Measurements from ENCODE around the gene CELF6. TPM values are rescaled to one million over a fixed set of nuclear protein-coding genes. Genes with fewer than 3 reads are reported as not detected.

Gene CELF6
- 1 to 10 TPM; 1.7 to 2.2 TPM for total RNA-seq

DNA sequence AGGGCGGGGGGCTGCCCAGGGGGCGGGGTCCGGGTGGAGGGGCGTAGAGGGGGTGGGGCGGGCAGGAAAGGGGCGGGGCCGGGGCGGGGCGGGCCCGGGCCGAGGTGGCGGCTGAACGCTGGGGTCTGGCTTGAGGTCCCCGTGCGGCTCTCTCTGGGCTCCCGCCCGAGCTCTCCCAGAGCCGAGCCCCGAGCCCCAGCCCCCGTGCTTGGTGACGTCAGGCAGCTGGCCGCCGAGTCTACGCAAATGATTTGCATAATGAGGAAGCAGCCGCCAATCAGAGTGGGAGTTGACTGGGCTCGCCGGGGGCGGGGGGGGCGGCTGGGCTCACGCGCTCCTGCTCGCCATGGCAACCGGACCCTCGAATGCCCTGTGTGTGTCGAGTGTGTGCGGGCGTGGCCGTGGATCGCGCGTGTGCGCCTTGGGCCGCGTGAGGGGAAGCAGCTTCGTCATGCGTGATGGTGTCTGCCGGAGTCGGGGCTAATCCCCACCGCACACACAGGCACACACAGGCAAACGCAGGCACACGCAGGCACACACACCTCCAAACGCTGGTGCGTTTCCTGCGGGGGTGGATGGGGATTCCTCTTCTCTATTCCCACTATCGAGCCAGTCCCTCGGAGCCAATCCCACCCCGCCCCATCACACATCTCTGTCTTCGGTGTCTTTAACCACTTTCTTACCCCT lies at the start of gene CELF6:
TSS of gene CELF6 (minus strand) at position 173 of the 687 bp plus-strand sequence. CDS start 283 bp downstream, outside the sequence.
- H3K9me3 Mint-ChIP-seq: no peaks in the 10 kb centered on the region
- H3K4me3 Mint-ChIP-seq: peak within 1 kb of the TSS; percentile 81
- ATAC-seq (ENCODE audit: low read depth): peak; percentile 76
- H3K4me1 Mint-ChIP-seq: peaks cover 13% of the 10 kb centered on the region
- H3K36me3 Mint-ChIP-seq: peaks cover 5% of the 10 kb centered on the region
- H3K27me3 Mint-ChIP-seq: peaks cover 17% of the 10 kb centered on the region
- peak within 1 kb of the TSS; percentile 17 for H3K27ac Mint-ChIP-seq
- peak; percentile 73 for DNase-seq
- POLR2A ChIA-PET: interaction anchor here (0.6 to 1.3 kb wide), 3 partner anchors 55 to 124 kb away, joined by 3 to 4 read pairs (median 3); partner anchors contain the start of gene HEXA

DNA sequence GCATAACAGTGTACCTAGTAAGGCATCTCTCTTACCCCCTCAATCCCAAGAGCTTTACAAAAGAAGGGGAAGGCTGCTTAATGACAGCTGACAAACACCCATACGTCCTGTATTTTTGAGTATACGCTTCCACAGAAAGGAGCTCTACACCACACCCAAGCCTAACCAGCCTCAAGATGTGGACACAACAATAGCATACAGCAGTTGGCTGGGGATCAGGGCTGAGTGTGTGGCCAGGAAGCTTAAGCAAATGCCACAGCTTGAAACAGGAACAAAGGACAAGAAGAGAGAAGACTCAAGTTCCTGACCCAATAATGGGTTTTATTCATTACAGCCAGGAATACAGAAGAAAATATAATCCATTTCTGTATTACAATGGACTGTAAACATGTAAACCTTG lies 48.9 kb upstream of the CELF6 start:
- Mint-ChIP-seq H3K4me3 (no peak overlapping the region), H3K27me3 (no peaks in the 10 kb centered on the region), H3K36me3 (peaks cover 29% of the 10 kb centered on the region), H3K9me3 (peaks cover 5% of the 10 kb centered on the region), H3K27ac (no peak overlapping the region), H3K4me1 (peaks cover 33% of the 10 kb centered on the region)
- DNase-seq (no peak), ATAC-seq (ENCODE audit: low read depth) (no peak)
- POLR2A ChIA-PET: interaction anchor here (0.6 to 4.2 kb wide), 2 partner anchors 7 to 16 kb away, joined by 4 to 32 read pairs; partner anchors contain the start of gene HEXA

DNA sequence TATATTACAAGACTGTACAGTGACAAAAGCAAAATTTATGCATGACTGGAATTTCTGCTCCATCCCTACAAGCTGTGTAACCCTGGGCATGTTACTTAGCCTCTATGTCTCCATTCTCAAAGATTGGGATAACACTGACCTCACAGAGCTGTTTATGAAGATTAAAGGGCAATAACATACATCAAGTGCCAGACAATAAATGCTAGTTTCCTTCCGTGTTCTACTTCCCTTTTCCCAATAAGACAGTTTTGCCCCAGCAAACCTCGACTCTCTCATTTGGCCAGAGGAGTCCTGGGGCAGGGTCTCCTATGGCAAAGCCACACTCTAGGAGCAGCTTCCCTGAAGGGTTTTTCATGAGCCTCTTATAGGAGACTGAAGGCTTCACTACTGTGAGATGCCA lies 48.4 kb upstream of the CELF6 start:
- H3K9me3 Mint-ChIP-seq: peaks cover 5% of the 10 kb centered on the region
- H3K27me3 Mint-ChIP-seq: no peaks in the 10 kb centered on the region
- H3K36me3 Mint-ChIP-seq: peaks cover 29% of the 10 kb centered on the region
- POLR2A ChIA-PET: interaction anchor here (4.2 kb wide), 1 partner anchor 7 kb away, joined by 32 read pairs; the partner anchor contains the start of gene HEXA
- no peak overlapping the region for H3K27ac Mint-ChIP-seq
- ATAC-seq (ENCODE audit: low read depth) (no peak), DNase-seq (no peak)
- H3K4me1 Mint-ChIP-seq: peaks cover 33% of the 10 kb centered on the region
- no peak overlapping the region for H3K4me3 Mint-ChIP-seq

GRCh38 chr15:72365844-72366243 lies 45.9 kb upstream of the CELF6 start:
- peak overlapping the region; percentile 40 for H3K27ac Mint-ChIP-seq
- no peaks in the 10 kb centered on the region for H3K27me3 Mint-ChIP-seq
- peaks cover 31% of the 10 kb centered on the region for H3K4me1 Mint-ChIP-seq
- peaks cover 28% of the 10 kb centered on the region for H3K36me3 Mint-ChIP-seq
- H3K9me3 Mint-ChIP-seq: peaks cover 5% of the 10 kb centered on the region
- POLR2A ChIA-PET: interaction anchor here (0.6 to 4.2 kb wide), 8 partner anchors 10 to 1331 kb away, joined by 3 to 32 read pairs (median 4); partner anchors contain the start of gene HEXA
- peak overlapping the region; percentile 41 for H3K4me3 Mint-ChIP-seq
- ATAC-seq (ENCODE audit: low read depth) (peak; percentile 96), DNase-seq (peak; percentile 45)

DNA sequence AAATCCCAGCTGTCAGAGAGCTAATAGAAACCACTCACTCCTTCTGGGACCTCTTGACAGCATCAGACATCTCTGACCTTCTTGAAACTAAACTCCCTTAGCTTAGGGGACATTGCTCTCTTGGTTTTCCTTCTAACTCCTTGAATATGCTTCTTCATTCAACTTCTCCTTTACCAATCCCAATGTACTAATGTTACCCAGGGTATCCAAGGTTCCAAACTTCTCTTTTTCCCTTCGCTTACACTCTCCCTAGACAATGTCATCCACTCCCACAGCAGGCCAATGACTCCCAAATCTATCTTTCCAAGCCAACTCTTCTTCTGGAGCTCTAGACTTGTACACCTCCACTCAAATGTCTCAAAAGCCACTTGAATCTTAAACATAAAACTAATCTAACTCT lies 41.2 kb upstream of the CELF6 start:
- Mint-ChIP-seq H3K4me3 (no peak overlapping the region), H3K4me1 (peaks cover 19% of the 10 kb centered on the region), H3K27ac (no peak overlapping the region), H3K36me3 (peaks cover 7% of the 10 kb centered on the region), H3K9me3 (no peaks in the 10 kb centered on the region), H3K27me3 (no peaks in the 10 kb centered on the region)
- ATAC-seq (ENCODE audit: low read depth): no peak
- DNase-seq: no peak
- POLR2A ChIA-PET: no interaction called here

DNA sequence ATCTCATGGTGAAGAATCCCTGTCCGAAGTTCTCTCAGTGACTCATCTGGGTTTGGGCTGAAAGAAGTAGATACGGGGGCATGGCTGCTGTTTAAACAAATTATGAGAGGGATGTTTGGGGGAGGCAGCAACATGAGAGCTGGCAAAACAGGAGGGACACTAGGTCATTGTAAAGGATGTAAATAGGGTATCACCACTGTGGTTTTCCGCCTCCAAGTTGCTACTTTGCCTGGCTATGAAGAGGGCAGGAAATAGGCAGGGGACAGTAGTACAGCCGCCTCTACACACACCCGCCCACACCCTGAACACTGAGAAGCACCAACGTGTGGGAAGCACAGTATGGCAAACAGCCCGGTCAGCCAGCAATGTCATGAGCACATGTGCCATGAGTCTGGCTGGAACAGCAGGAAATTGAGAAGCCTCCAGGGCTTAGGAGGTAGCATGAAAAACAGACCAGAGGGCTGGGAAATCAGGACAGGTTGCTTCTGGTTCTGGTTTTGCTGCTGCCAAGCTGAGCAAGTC lies 38.8 kb upstream of the CELF6 start:
- Mint-ChIP-seq H3K4me3 (no peak overlapping the region), H3K36me3 (no peaks in the 10 kb centered on the region), H3K9me3 (no peaks in the 10 kb centered on the region), H3K27me3 (no peaks in the 10 kb centered on the region), H3K27ac (no peak overlapping the region), H3K4me1 (peaks cover 10% of the 10 kb centered on the region)
- DNase-seq: no peak
- POLR2A ChIA-PET: no interaction called here
- ATAC-seq (ENCODE audit: low read depth): no peak

DNA sequence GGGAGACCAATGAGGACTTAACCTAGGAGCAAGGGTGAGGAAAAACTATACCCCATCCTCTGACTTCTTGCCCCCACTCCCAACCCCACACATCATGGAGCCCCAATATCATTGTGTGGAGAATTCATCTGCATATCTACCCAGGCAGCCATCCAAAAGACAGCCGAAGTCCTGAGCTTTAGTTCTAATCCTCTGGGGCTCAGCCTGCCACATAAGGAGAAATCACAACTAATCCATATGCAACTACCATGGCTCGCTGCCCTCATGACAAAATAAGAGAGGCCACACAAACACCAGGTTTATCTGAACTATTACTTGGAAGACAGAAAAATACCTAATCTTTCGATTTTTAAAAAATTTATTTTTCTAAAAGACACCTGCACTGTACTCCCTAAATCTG lies 38.2 kb upstream of the CELF6 start:
- no peak for ATAC-seq (ENCODE audit: low read depth)
- Mint-ChIP-seq H3K27me3 (no peaks in the 10 kb centered on the region), H3K4me1 (peaks cover 10% of the 10 kb centered on the region), H3K27ac (no peak overlapping the region), H3K4me3 (no peak overlapping the region), H3K9me3 (no peaks in the 10 kb centered on the region), H3K36me3 (peaks cover 2% of the 10 kb centered on the region)
- POLR2A ChIA-PET: no interaction called here
- no peak for DNase-seq

GRCh38 chr15:72354496-72354895 lies 34.5 kb upstream of the CELF6 start:
- DNase-seq: no peak
- ATAC-seq (ENCODE audit: low read depth): no peak
- Mint-ChIP-seq H3K4me1 (peaks cover 10% of the 10 kb centered on the region), H3K27me3 (no peaks in the 10 kb centered on the region), H3K27ac (no peak overlapping the region), H3K9me3 (no peaks in the 10 kb centered on the region), H3K4me3 (no peak overlapping the region), H3K36me3 (peaks cover 7% of the 10 kb centered on the region)
- POLR2A ChIA-PET: interaction anchor here (0.7 kb wide), 1 partner anchor 31 kb away, joined by 3 read pairs; no protein-coding TSS in a partner anchor

- Mint-ChIP-seq H3K36me3 (peaks cover 7% of the 10 kb centered on the region), H3K4me1 (peaks cover 6% of the 10 kb centered on the region), H3K27ac (no peak overlapping the region), H3K4me3 (no peak overlapping the region), H3K27me3 (no peaks in the 10 kb centered on the region), H3K9me3 (no peaks in the 10 kb centered on the region)
- ATAC-seq (ENCODE audit: low read depth) (no peak), DNase-seq (no peak)
- POLR2A ChIA-PET: no interaction called here
Observed at GRCh38 chr15:72353266-72353665, 33.3 kb upstream of the CELF6 start.

DNA sequence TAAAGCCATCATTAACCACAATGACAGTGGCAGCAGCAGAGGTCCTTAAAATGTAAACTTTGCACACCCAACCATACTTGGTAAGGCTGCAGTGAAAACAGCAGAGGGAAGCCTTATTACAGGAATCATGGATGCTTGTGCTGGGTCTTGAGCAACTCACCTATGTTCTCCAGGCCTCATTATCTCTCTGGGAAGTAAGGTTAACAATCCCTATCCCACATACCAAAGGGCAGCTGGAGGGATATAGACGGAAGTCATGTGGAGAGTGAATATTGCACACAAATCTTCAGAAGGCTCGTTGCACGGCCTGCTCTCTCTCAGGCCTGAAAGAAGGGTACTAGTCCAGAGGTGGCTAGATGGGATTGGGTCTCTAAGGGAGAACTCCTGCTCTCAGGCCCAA lies 25.8 kb upstream of the CELF6 start:
- Mint-ChIP-seq H3K4me1 (no peaks in the 10 kb centered on the region), H3K4me3 (no peak overlapping the region), H3K36me3 (peaks cover 6% of the 10 kb centered on the region), H3K27me3 (no peaks in the 10 kb centered on the region), H3K27ac (no peak overlapping the region), H3K9me3 (no peaks in the 10 kb centered on the region)
- ATAC-seq (ENCODE audit: low read depth) (no peak), DNase-seq (no peak)
- POLR2A ChIA-PET: no interaction called here

GRCh38 chr15:72345280-72345679 lies 25.3 kb upstream of the CELF6 start:
- H3K27ac Mint-ChIP-seq: no peak overlapping the region
- POLR2A ChIA-PET: no interaction called here
- ATAC-seq (ENCODE audit: low read depth): no peak

GRCh38 chr15:72344602-72345001 lies 24.6 kb upstream of the CELF6 start:
- DNase-seq: no peak
- Mint-ChIP-seq H3K9me3 (no peaks in the 10 kb centered on the region), H3K27me3 (no peaks in the 10 kb centered on the region), H3K4me3 (no peak overlapping the region), H3K27ac (no peak overlapping the region), H3K4me1 (no peaks in the 10 kb centered on the region), H3K36me3 (peaks cover 7% of the 10 kb centered on the region)
- POLR2A ChIA-PET: no interaction called here
- no peak for ATAC-seq (ENCODE audit: low read depth)

More at GRCh38 chr15:72345280-72345679, 25.3 kb upstream of the CELF6 start:
- H3K36me3 Mint-ChIP-seq: peaks cover 5% of the 10 kb centered on the region
- H3K4me3 Mint-ChIP-seq: no peak overlapping the region
- H3K9me3 Mint-ChIP-seq: no peaks in the 10 kb centered on the region
- DNase-seq: no peak
- no peaks in the 10 kb centered on the region for H3K4me1 Mint-ChIP-seq
- no peaks in the 10 kb centered on the region for H3K27me3 Mint-ChIP-seq

- H3K4me1 Mint-ChIP-seq: no peaks in the 10 kb centered on the region
- H3K4me3 Mint-ChIP-seq: no peak overlapping the region
- ATAC-seq (ENCODE audit: low read depth): peak; percentile 33
- no peak overlapping the region for H3K27ac Mint-ChIP-seq
- POLR2A ChIA-PET: interaction anchor here (0.6 kb wide), 1 partner anchor 363 kb away, joined by 3 read pairs; no protein-coding TSS in a partner anchor
- peak; percentile 40 for DNase-seq
- H3K36me3 Mint-ChIP-seq: peaks cover 9% of the 10 kb centered on the region
- no peaks in the 10 kb centered on the region for H3K9me3 Mint-ChIP-seq
- no peaks in the 10 kb centered on the region for H3K27me3 Mint-ChIP-seq
Observed at GRCh38 chr15:72342385-72342784, 22.4 kb upstream of the CELF6 start.

DNA sequence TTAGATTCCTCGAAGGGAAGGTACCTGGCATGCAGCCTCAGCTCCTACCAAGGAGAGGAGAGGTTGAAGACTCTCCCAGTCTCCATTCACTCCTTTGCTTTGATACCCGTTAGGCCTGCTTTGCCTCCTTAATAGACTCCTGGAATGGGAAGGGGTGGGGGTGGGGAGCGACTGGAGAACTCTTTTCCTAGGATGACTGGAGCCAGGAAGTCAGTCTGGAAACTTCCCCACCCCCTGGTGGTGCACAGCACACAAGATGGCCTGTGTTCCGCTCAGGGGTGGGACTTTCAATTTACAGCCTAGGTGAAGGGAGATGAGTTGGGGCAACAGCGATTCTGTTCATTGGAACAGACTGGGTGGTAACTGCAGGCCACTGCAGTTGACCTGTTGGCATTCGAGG lies 21.4 kb upstream of the CELF6 start:
- Mint-ChIP-seq H3K4me1 (no peaks in the 10 kb centered on the region), H3K9me3 (no peaks in the 10 kb centered on the region), H3K36me3 (peaks cover 10% of the 10 kb centered on the region), H3K4me3 (no peak overlapping the region), H3K27me3 (no peaks in the 10 kb centered on the region), H3K27ac (no peak overlapping the region)
- POLR2A ChIA-PET: no interaction called here
- DNase-seq: no peak
- no peak for ATAC-seq (ENCODE audit: low read depth)
